IMR-90 (cell line): Measurements from ENCODE around the gene NPAS2. TPM values are rescaled to one million over a fixed set of nuclear protein-coding genes. Genes with fewer than 3 reads are reported as not detected.

Experiments
- ATAC-seq: fragments of 200-7000 bp; cut with Tn5 transposase; 2 replicates; pipeline ENCODE4 v1.9.1; 2020; ENCODE audit warnings: low read depth, mild to moderate bottlenecking, moderate library complexity
- BruUV-seq: library from RNA; stranded (reverse); fragments of 400-500 nt; replicated peaks from 2 replicates; lab custom pipeline; 2021; lab: Mats Ljungman, UMichigan
- CTCF ChIA-PET: fragments of 300-600 bp; formaldehyde crosslinking; extraction: SDS; loops from one replicate; lab custom pipeline; 2021; ENCODE audit warnings: antibody characterized with exemption; lab: Yijun Ruan, JAX
- POLR2A ChIA-PET: fragments of 300-600 bp; sonication (Branson Sonifier 250); formaldehyde crosslinking; loops from one replicate; lab custom pipeline; 2022; ENCODE audit warnings: antibody characterized with exemption; ENCODE audit not compliant: unreplicated experiment; lab: Charles Lee
- DNase-seq: peaks from one replicate; pipeline ENCODE4 v3.0.0; 2013
- H2AFZ ChIP-seq: replicated peaks from 2 replicates; pipeline ENCODE3; 2013; ENCODE audit warnings: low read length, mild to moderate bottlenecking; ENCODE audit not compliant: poor library complexity
- H2AK5ac ChIP-seq: 2 replicates; pipeline ENCODE4 v1.6.1; 2013; ENCODE audit warnings: low read depth, low read length, inconsistent platforms
- H2AK9ac ChIP-seq: replicated peaks from 2 replicates; pipeline ENCODE3; 2013; ENCODE audit warnings: mild to moderate bottlenecking, low read depth, low read length, moderate library complexity; ENCODE audit not compliant: poor library complexity
- H2BK120ac ChIP-seq: 2 replicates; pipeline ENCODE4 v1.6.1; 2013; ENCODE audit warnings: low read depth, low read length, inconsistent platforms
- H2BK15ac ChIP-seq: 3 replicates; pipeline ENCODE4 v1.6.1; 2013; ENCODE audit warnings: low read depth, low read length, inconsistent platforms
- H2BK20ac ChIP-seq: 2 replicates; pipeline ENCODE4 v1.6.1; 2013; ENCODE audit warnings: low read depth, mild to moderate bottlenecking, inconsistent platforms, low read length, moderate library complexity
- H2BK5ac ChIP-seq: 2 replicates; pipeline ENCODE4 v1.6.1; 2013; ENCODE audit warnings: mild to moderate bottlenecking, low read depth, low read length, inconsistent platforms; ENCODE audit not compliant: poor library complexity, severe bottlenecking
- H3K14ac ChIP-seq: replicated peaks from 2 replicates; pipeline ENCODE4 v1.6.1; 2013; ENCODE audit warnings: low read depth, low read length, inconsistent platforms
- H3K18ac ChIP-seq: 2 replicates; pipeline ENCODE4 v1.6.1; 2013; ENCODE audit warnings: low read depth, low read length, control low read depth
- H3K23ac ChIP-seq: 2 replicates; pipeline ENCODE4 v1.6.1; 2013; ENCODE audit warnings: low read depth, low read length, inconsistent platforms
- H3K27ac ChIP-seq: 2 replicates; pipeline ENCODE4 v1.5.1; 2013; ENCODE audit warnings: mild to moderate bottlenecking, control low read depth, low read length; ENCODE audit not compliant: insufficient read depth
- H3K27me3 ChIP-seq: 2 replicates; pipeline ENCODE4 v1.6.1; 2013; ENCODE audit warnings: low read length; ENCODE audit not compliant: control insufficient read depth, insufficient read depth
- H3K36me3 ChIP-seq: 2 replicates; pipeline ENCODE4 v1.6.1; 2013; ENCODE audit warnings: low read length, mixed read lengths; ENCODE audit not compliant: control insufficient read depth, insufficient read depth
- H3K4ac ChIP-seq: 2 replicates; pipeline ENCODE4 v1.6.1; 2013; ENCODE audit warnings: low read depth, low read length, inconsistent platforms
- H3K4me1 ChIP-seq: 2 replicates; pipeline ENCODE4 v1.6.1; 2013; ENCODE audit warnings: low read length, mixed read lengths; ENCODE audit not compliant: control insufficient read depth, insufficient read depth
- H3K4me2 ChIP-seq: 2 replicates; pipeline ENCODE4 v1.6.1; 2013; ENCODE audit warnings: low read depth, mild to moderate bottlenecking, control low read depth, low read length, moderate library complexity
- H3K4me3 ChIP-seq: 2 replicates; pipeline ENCODE4 v1.5.1; 2013; ENCODE audit warnings: low read depth, mild to moderate bottlenecking, control low read depth, low read length, moderate library complexity; ENCODE audit not compliant: insufficient read depth
- H3K56ac ChIP-seq: 2 replicates; pipeline ENCODE4 v1.6.1; 2013; ENCODE audit warnings: low read length, inconsistent platforms; ENCODE audit not compliant: insufficient read depth; ENCODE audit errors: extremely low read depth
- H3K79me1 ChIP-seq, 2 experiments: 2 replicates each; pipeline ENCODE4 v1.6.1; 2013; ENCODE audit warnings: low read length in 2 of 2, inconsistent platforms in 1 of 2, low read depth in 1 of 2
- H3K9ac ChIP-seq: 2 replicates; pipeline ENCODE4 v1.6.1; 2013; ENCODE audit warnings: low read depth, low read length, control low read depth
- H3K9me1 ChIP-seq: 2 replicates; pipeline ENCODE4 v1.6.1; 2013; ENCODE audit warnings: low read length, inconsistent platforms; ENCODE audit not compliant: insufficient read depth
- H3K9me3 ChIP-seq: 2 replicates; pipeline ENCODE4 v1.6.1; 2013; ENCODE audit warnings: low read length; ENCODE audit not compliant: control insufficient read depth, insufficient read depth
- H4K20me1 ChIP-seq: 2 replicates; pipeline ENCODE4 v1.6.1; 2013; ENCODE audit warnings: low read length, inconsistent platforms; ENCODE audit not compliant: insufficient read depth
- H4K5ac ChIP-seq: 2 replicates; pipeline ENCODE4 v1.6.1; 2013; ENCODE audit warnings: mild to moderate bottlenecking, low read depth, low read length, control low read depth
- H4K8ac ChIP-seq, 2 experiments: 2 replicates each; pipeline ENCODE4 v1.6.1; 2013; ENCODE audit warnings: low read depth in 2 of 2, low read length in 2 of 2, control low read depth in 1 of 2, inconsistent platforms in 1 of 2
- H4K91ac ChIP-seq: 2 replicates; pipeline ENCODE4 v1.6.1; 2013; ENCODE audit warnings: low read depth, low read length, inconsistent platforms; ENCODE audit not compliant: insufficient read depth
- CEBPB ChIP-seq: IDR thresholded peaks from 2 replicates; pipeline ENCODE4 v1.6.1; 2012; ENCODE audit warnings: low read depth, low read length, improper control_type of control experiment
- CHD1 ChIP-seq: IDR thresholded peaks from 2 replicates; pipeline ENCODE4 v1.6.1; 2012; ENCODE audit warnings: low read depth, low read length, improper control_type of control experiment
- FOS ChIP-seq: fragments of 150-350 bp; IDR thresholded peaks from 2 replicates; pipeline ENCODE4 v1.6.1; 2016; ENCODE audit warnings: low read depth, low read length
- MAZ ChIP-seq: IDR thresholded peaks from 2 replicates; pipeline ENCODE4 v1.6.1; 2012; ENCODE audit warnings: low read depth, mild to moderate bottlenecking, low read length, improper control_type of control experiment, moderate library complexity, borderline replicate concordance
- MXI1 ChIP-seq: IDR thresholded peaks from 2 replicates; pipeline ENCODE4 v1.6.1; 2012; ENCODE audit warnings: low read depth, mild to moderate bottlenecking, low read length, moderate library complexity, borderline replicate concordance
- POLR2A ChIP-seq: IDR thresholded peaks from 2 replicates; pipeline ENCODE4 v1.6.1; 2012; ENCODE audit warnings: mild to moderate bottlenecking, low read depth, low read length
- RAD21 ChIP-seq: IDR thresholded peaks from 2 replicates; pipeline ENCODE4 v1.6.1; 2012; ENCODE audit warnings: low read length, improper control_type of control experiment
- SMC3 ChIP-seq: fragments of 150-350 bp; IDR thresholded peaks from 2 replicates; pipeline ENCODE4 v1.6.1; 2016; ENCODE audit warnings: low read depth, mild to moderate bottlenecking, antibody characterized with exemption, low read length, moderate library complexity
- WGBS, 2 experiments: methylation state at CpG; one replicate each; pipeline versions ENCODE4 v1.1.5 to v1.1.7; 2013; ENCODE audit warnings: missing lambda C conversion rate in 2 of 2; ENCODE audit not compliant: insufficient read length in 1 of 2; ENCODE audit errors: extremely low coverage in 2 of 2; 5-methylcytosine and 5-hydroxymethylcytosine counted together
- dilution Hi-C: fragments of 300-500 bp; cut with HindIII; formaldehyde crosslinking; loops from one replicate; pipeline ENCODE4 v1.14.3; 2018; ENCODE audit warnings: low sequenced_read_pairs; ENCODE audit not compliant: unreplicated experiment
- in situ Hi-C: fragments of 300-500 bp; cut with MboI; formaldehyde crosslinking; loops from 3 replicates; pipeline ENCODE4 v1.14.3; 2019; ENCODE audit warnings: low sequenced_read_pairs, inconsistent platforms, mixed read lengths
- intact Hi-C: fragments of 100-400 bp; cut with micrococcal nuclease; formaldehyde crosslinking; loops from 2 replicates; pipeline ENCODE4 v1.10.0; 2022
- polyA plus RNA-seq, 3 experiments: library from polyadenylated mRNA; depleted of rRNA; stranded (reverse); fragments of >200 nt; gene quantifications; 2 replicates each; pipeline ENCODE4 v1.2.3, GENCODE V29; 2012; ENCODE audit warnings: low replicate concordance in 1 of 3
- total RNA-seq: library from RNA; depleted of rRNA; stranded (reverse); fragments of >200 nt; gene quantifications from 2 replicates; pipeline ENCODE4 v1.2.3, GENCODE V29; 2012
- TF ChIP-seq, protein P1 (sequence below): fragments of 150-350 bp; IDR thresholded peaks from 2 replicates; pipeline ENCODE4 v1.6.1; 2016; ENCODE audit warnings: low read depth, mild to moderate bottlenecking, low read length, moderate library complexity, borderline replicate concordance
- TF ChIP-seq, protein P2 (sequence below): conservative IDR thresholded peaks from 2 replicates; pipeline ENCODE4 v1.5.1; 2012; ENCODE audit warnings: mild to moderate bottlenecking, low read depth, low read length, improper control_type of control experiment
- TF ChIP-seq, protein P3 (sequence below): fragments of 150-350 bp; IDR thresholded peaks from 2 replicates; pipeline ENCODE4 v1.6.1; 2017; ENCODE audit warnings: mild to moderate bottlenecking, antibody characterized with exemption, low read length, low read depth

NPAS2 gene
- total and polyA plus RNA-seq, 2 of the 4 experiments (the other 2 are of a cell fraction): 5.2 to 14.8 TPM

DNA sequence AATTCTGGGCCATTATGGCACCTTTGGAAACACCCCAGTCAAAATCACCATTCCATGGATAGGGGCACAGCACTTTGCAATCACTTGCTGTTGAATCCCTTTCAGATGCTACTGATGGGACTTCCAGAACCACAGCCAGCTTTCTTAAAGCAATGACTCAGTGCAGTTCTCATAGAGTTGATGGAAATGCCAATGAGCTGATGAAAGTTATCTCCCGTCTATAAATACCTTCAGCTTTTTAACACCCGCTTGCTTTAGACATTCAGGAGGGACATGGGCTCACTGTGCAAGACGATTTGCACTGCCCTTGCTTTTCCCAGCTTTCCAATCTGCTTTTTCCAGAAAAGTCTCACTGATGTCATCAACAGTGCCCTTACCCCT lies 115.4 kb downstream of the NPAS2 start:
- Histone ChIP-seq H3K27me3 (no peaks in the 10 kb centered on the region), H2BK20ac (no peak overlapping the region), H2AFZ (no peak overlapping the region), H2BK15ac (no peak overlapping the region), H2AK9ac (no peak overlapping the region), H3K56ac (no peak overlapping the region), H4K20me1 (peaks cover 3% of the 10 kb centered on the region; the same call in 1 of the 2 replicates), H3K27ac (no peak overlapping the region), H3K9me3 (no peaks in the 10 kb centered on the region), H3K18ac (no peak overlapping the region), H3K4me1 (peaks cover 5% of the 10 kb centered on the region), H4K5ac (no peak overlapping the region), H3K23ac (no peak overlapping the region), H3K9me1 (peaks cover 14% of the 10 kb centered on the region), H4K91ac (no peak overlapping the region), H3K14ac (no peak overlapping the region), H3K4me3 (no peak overlapping the region), H3K36me3 (peaks cover 4% of the 10 kb centered on the region), H3K4me2 (no peak overlapping the region), H2BK120ac (no peak overlapping the region), H2BK5ac (no peak overlapping the region), H3K4ac (peak overlapping the region; percentile 7; the same call in 1 of the 2 replicates), H3K9ac (no peak overlapping the region), H4K8ac (no peak overlapping the region), H3K79me1 (no peaks in the 10 kb centered on the region), H2AK5ac (no peak overlapping the region)
- BruUV-seq: no TSS peak
- in situ Hi-C loops (no loop called here), dilution Hi-C loops (no loop called here), intact Hi-C loops (no loop called here)
- peak; percentile 72 for ATAC-seq
- ChIA-PET POLR2A (no interaction called here), CTCF (no interaction called here)
- TF ChIP-seq MAZ (no peak), POLR2A (no peak), MXI1 (no peak), SMC3 (no peak), CEBPB (0 out of 2 replicates have a peak, but pooled peaks have one; percentile 3), CHD1 (no peak), FOS (0 out of 2 replicates have a peak, but pooled peaks have one; percentile 19), RAD21 (no peak)
- TF ChIP-seq, protein P1, sequence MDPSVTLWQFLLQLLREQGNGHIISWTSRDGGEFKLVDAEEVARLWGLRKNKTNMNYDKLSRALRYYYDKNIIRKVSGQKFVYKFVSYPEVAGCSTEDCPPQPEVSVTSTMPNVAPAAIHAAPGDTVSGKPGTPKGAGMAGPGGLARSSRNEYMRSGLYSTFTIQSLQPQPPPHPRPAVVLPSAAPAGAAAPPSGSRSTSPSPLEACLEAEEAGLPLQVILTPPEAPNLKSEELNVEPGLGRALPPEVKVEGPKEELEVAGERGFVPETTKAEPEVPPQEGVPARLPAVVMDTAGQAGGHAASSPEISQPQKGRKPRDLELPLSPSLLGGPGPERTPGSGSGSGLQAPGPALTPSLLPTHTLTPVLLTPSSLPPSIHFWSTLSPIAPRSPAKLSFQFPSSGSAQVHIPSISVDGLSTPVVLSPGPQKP: no peak
- TF ChIP-seq, protein P2, sequence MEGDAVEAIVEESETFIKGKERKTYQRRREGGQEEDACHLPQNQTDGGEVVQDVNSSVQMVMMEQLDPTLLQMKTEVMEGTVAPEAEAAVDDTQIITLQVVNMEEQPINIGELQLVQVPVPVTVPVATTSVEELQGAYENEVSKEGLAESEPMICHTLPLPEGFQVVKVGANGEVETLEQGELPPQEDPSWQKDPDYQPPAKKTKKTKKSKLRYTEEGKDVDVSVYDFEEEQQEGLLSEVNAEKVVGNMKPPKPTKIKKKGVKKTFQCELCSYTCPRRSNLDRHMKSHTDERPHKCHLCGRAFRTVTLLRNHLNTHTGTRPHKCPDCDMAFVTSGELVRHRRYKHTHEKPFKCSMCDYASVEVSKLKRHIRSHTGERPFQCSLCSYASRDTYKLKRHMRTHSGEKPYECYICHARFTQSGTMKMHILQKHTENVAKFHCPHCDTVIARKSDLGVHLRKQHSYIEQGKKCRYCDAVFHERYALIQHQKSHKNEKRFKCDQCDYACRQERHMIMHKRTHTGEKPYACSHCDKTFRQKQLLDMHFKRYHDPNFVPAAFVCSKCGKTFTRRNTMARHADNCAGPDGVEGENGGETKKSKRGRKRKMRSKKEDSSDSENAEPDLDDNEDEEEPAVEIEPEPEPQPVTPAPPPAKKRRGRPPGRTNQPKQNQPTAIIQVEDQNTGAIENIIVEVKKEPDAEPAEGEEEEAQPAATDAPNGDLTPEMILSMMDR: no peak
- TF ChIP-seq, protein P3, sequence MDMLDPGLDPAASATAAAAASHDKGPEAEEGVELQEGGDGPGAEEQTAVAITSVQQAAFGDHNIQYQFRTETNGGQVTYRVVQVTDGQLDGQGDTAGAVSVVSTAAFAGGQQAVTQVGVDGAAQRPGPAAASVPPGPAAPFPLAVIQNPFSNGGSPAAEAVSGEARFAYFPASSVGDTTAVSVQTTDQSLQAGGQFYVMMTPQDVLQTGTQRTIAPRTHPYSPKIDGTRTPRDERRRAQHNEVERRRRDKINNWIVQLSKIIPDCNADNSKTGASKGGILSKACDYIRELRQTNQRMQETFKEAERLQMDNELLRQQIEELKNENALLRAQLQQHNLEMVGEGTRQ: no peak
- WGBS, 2 experiments: no CpG with 5 or more reads among the region's 3 CpGs
- DNase-seq: peak; percentile 87
